Stimulated activated CD8-positive, alpha-beta memory T cell treated with anti-CD3 and anti-CD28 coated beads, Interleukin-7, amount 100 ng/mL, for 24 hours (primary cell): ENCODE measurements around the gene FGFRL1.
"Not testable (repeated sequence)": the region's sequence is repeated elsewhere in the genome, so short reads cannot be mapped to it uniquely, and the experiment has no call there.

ENCODE experiments used
- DNase-seq: peaks from one replicate; pipeline ENCODE4 v3.0.0-alpha.2; 2020; ENCODE audit warnings: low read depth

The FGFRL1 gene

DNA sequence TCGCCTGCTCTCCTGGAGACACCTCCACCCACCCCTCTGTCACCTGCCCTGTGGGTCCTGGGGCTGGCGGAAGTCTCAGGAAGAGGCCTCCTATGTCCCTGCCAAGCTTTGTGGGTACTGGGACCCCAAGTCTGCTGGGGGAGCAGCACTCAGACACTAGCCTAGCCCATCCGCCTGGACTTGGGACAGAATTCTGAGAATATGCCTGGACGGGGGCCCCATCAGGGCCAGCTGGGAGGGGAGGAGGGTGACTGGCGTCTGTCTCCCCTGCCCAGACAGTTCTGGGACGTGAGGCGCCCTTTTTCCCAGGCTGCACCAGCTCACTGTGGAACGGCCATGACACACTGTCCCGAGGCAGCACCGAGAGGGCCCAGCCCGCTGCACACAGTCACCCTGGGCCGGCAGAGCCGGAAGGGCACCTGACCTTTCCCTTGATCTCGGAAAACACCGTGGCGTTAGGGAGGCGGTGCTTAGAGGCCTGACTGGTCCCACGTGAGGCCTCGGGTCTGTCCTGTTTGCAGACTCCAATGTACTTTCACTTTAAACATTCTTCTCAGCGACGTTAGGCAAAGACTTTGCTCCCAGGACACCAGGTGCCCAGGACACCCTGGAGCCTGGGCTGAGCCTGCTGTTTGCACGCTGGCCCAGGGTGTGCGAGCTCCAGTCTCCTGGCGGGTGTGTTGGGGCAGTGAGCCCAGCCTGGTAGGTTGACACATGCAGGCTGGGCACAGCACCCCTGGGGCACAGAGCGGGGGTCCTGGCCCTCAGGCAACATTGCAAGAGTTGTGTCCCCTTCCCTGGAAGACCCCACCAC is 18.9 kb upstream of the FGFRL1 start:
- DNase-seq, result no peak

DNA sequence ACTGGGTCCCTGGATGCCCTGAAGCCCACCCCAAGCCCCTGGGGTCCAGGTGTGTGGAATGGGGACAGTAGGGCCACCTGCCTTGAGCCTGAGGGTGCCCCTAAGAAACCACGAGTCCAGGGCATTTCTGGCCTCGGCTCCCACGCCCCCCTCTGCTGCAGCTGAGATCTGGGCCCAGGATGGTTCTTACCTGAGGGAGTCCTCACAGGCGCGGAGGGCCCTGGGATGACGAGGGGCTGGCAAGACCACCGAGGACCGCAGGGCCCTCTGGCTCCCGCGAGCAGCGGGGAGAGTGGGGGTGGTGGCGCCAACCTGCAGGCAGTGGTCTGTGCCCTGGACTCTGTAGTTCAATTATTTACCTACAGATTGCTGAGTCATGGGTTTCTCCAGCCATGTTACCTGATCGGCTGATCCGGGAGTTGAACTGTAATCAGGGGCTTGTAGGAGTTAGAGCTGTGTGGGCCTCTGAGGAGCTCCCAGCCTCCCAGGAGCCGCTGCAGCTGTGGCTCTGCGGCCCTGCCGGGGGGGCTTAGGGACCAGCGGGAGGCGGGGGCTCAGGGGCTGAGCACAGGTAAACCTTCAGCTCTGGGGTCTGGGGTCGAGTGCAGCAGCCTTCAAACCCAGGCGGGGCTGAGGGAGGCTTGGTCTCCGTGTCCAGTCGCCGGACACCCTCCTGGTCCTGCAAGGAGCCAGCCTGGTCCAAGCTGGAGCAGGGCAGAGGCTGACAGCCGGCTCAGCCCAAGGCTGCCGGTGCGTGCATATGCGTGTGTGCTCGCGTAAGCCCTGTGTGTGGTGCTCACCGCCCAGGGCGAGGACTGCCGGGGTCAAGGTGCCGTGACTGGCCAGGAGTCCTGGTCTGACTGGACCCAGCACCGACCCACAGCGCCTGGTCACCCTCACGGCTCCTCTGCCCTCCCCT is 18.1 kb upstream of the FGFRL1 start, which contains the start of gene SLC26A1:
SLC26A1 (minus strand) TSS at position 294 of the 919 bp plus-strand sequence. CDS start 1,701 bp downstream, outside the sequence.
- no peak for DNase-seq

DNA sequence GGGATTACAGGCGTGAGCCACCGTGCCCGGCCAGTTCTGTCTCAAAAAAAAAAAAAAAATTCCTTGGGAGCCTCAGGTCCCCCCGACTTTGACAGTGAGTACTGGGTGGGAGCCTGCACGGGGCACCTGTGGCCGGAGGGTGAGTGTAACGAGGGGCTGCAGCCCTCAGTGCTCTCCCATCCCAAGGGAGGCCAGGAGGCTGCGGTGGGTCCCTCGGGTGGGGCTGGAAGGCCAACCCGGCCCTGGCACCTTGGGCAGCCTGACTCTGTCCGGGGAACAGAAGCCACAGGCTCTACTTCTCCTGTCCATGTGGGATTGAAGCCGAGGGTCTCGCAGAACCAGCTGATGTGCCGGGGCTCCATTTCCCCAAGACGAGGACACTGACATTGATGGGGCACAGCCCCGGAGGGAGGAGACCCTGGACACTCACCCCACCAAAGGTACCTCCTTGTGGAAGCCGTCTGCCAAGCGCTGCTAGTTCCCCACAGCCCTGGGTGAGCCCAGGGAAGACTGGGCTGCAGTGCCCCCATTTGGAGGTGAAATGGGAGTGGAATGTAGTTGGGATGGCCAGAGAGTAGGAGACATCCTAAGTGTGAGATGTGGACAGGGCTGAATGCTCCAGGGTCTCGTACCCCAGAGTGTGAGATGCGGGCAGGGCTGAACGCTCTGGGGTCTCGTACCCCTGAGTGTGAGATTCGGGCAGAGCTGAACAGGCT is 16.0 kb upstream of the FGFRL1 start:
- DNase-seq, result no peak

DNA sequence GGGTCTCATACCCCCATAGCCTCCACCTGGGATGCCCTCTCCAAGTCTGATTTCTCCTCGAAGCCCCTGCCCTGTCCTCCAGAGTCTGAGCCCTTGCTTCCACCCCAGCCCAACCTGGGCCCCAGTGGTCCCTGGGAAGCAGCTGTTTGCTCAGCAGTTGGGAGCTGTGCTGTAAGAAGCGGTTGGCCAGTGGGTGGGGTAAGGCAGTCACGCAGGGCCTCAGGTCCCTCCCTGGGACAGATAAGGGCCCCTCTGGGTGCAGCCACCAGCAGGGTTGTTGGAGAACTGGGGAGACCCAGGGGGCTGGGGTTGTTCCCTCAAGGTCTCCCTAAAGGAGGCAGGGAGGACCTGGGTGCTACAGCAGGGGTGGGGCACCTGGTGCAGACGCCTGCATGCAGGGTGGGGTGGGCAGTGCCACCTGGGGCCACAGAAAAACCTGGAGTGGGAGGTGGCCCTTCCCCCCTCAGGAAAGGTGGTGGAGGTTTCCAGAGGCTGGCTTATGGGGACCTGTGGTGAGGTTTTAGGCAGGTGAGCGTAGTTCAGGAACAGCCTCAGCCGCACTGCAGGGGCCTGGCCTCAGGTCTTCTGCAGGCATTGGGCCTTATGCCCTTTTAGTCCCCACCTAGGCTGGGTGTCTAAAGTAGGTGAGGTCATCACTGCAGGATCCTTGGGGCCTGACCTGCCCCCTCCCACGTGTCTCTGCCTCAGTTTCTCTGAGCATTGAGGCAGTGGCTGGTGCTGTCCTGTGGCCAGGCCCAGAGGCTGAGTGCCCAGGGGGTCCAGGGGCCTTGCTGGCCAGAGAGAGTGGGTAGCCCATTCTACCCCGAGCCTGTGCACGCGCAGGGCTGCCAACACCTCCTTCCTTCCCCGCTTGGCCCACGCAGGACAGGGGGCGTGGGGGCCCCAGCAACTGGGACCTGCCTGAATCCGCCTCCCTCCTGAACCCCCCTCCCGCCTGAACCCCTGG is 15.1 kb upstream of the FGFRL1 start:
- no peak for DNase-seq

DNA sequence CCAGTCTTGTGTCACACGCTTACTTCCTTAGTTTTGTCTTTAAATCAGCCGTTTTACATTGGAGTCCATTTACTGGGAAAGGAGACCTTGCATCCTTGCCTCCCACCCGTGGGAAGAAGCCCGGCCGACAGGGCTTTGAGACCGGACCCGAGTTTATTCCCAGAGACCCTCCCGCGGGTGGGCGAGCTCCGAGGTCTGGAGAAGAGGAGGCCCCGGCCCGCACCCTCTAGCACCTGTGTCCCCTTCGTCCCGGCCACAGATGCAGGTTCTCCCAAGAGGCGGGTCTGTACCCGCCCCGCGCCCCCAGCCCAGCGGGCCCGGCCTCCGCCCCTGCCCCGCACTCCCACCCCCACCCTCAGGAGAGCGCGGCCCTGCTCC is 14.4 kb upstream of the FGFRL1 start:
- DNase-seq, result no peak

DNA sequence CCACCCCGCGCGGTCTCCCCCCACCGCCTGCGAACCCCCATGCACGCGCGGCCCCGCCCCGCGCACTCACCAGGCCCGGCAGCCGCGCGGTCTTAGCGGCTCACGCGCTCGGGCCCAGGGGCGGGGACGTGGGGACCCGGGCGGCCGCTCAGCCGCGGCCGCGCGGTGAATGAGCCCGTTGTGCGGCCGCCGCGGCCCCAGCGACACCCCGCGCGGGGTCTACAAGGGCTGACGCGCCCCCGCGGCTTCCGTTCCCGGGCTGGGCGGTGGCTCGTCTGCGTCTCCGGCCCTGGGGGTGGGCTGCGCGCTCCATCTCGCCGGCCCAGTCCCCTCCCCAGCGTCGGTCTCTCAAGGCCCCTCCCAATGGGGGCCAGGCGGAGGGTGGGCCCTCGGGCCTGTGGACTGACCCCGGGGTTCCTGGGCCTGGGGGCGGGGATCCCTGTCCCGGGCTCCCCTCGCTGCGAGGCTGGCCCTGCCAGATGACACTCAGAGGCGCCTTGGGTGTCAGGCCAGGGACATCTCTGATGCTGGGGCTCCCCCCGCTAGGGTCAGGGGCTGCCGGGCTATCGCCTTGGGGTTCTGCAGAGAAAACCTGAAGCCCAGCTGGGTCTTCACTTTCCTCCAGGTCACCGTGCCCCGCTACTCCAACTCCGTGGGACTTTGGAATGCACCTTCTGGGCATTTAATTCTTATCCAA is 13.9 kb upstream of the FGFRL1 start:
- DNase-seq, result no peak

DNA sequence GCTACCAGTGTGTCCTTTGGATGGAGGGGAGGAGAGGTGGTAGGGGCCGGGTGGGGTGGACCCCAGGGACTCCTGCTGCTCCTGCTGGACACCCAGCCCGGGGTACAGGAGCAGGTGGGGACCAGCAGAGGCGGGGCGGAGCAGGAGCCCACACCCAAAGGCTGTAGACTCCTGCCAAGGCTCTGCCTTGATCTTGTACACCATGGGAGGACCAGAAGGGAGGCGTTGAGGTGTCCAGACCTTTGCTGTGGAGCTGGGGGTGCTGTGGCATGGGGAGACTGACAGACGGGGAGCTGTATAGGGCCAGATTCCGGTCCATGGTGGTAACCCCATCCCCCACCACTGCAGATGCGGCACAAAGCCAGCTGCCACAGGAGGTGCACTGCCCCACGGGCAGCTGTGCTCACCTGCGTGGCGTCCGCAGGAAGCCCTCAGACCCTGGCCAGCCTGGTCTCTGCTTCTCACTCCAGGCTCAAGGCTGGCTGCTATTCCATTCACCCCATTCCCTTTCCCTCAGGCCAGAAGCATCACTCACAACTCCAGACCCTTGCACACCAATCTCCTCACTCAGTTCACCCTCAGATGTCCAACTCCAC is 13.2 kb upstream of the FGFRL1 start:
- DNase-seq, result no peak

DNA sequence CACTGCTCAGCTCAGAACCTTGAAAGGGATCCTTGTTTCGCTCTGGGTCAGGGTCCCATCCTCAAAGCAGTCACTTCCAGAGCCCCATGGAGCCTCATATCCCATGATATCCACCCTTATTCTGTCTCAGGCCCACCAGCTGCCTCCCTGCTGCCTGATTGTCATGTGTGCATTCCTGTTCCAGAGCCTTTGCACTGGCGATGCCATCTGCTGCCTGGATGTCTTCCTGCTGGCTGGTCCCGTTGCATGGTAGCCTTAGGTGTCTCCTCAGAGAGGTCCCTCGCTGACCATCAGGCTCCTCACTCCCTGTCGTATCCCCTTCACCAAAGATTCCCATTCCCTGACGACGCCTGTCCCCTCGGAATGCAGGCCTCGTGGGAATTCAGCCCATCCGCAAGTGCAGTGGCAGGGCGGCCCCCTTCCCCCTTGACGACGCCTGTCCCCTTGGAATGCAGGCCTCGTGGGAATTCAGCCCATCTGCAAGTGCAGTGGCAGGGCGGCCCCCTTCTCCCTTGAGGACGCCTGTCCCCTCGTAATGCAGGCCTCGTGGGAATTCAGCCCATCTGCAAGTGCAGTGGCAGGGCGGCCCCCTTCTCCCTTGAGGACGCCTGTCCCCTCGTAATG is 12.1 kb upstream of the FGFRL1 start:
- DNase-seq, result not testable (repeated sequence)

DNA sequence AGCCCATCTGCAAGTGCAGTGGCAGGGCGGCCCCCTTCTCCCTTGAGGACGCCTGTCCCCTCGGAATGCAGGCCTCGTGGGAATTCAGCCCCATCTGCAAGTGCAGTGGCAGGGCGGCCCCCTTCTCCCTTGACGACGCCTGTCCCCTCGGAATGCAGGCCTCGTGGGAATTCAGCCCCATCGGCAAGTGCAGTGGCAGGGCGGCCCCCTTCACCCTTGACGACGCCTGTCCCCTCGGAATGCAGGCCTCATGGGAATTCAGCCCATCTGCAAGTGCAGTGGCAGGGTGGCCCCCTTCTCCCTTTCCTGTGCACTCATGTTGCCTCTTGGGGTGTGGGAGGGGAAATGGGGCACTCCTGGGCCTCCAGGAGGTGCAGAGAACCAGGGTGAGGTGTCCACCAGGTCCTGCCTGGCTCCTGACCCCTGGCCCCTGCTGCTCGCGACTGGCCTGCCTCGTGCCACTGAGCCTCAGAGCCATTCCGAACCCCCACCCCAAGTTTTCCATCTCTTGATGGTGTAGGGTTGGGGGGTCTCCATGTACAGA is 11.5 kb upstream of the FGFRL1 start:
- no peak for DNase-seq

DNA sequence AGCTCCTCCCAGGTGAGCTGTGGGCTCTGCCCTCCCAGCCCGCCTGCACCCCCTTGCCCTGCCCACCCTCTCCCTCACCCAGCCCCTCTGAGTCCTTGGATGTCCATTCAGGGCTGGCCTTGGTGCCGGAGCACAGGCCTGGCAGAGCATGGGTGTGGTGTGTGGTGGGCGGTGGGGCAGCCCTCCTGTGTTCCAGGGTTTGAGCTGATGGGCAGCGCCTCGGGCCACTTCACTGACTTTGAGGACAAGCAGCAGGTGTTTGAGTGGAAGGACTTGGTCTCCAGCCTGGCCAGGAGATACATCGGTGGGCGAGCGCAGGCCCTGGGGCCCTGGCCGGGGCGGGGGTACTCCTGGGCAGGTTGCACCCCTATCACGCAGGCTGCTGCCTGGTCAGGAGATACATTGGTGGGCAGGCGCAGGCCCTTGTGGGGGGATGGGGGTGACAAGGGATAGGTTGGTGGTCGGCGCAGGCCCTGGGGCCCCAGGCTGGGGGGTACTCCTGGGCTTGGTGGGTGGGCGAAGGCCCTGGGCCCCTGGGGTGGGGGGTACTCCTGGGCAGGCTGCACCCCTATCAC is 10.7 kb upstream of the FGFRL1 start:
- no peak for DNase-seq

DNA sequence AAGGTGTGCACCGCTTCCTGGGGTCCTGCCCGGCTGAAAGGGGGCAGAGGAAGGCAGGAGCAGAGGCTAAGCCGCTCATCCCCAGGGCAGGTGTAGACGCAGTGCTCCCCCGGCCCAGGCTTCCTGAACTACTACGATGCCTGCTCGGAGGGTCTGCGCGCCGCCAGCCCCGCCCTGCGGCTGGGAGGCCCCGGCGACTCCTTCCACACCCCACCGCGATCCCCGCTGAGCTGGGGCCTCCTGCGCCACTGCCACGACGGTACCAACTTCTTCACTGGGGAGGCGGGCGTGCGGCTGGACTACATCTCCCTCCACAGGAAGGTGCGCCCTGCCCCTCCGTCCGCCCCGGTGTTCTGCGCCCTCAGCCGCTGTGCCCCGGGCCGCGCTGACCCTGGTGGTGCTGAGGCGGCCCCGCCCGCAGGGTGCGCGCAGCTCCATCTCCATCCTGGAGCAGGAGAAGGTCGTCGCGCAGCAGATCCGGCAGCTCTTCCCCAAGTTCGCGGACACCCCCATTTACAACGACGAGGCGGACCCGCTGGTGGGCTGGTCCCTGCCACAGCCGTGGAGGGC is 9.8 kb upstream of the FGFRL1 start:
- no peak for DNase-seq

DNA sequence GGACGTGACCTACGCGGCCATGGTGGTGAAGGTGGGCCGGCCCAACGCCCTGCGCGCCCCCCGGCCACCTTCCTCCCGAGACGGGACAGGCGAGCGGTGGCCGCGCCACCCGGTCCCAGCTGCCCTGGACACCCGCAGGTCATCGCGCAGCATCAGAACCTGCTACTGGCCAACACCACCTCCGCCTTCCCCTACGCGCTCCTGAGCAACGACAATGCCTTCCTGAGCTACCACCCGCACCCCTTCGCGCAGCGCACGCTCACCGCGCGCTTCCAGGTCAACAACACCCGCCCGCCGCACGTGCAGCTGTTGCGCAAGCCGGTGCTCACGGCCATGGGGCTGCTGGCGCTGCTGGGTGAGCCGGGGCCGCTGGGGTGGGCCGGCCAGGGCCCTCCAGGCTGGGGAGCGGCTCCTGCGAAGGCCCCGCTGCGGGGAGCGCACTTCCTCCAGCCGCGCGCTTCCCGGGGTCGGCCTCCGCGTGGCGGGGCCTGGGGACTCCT is 9.2 kb upstream of the FGFRL1 start:
- DNase-seq, result no peak

DNA sequence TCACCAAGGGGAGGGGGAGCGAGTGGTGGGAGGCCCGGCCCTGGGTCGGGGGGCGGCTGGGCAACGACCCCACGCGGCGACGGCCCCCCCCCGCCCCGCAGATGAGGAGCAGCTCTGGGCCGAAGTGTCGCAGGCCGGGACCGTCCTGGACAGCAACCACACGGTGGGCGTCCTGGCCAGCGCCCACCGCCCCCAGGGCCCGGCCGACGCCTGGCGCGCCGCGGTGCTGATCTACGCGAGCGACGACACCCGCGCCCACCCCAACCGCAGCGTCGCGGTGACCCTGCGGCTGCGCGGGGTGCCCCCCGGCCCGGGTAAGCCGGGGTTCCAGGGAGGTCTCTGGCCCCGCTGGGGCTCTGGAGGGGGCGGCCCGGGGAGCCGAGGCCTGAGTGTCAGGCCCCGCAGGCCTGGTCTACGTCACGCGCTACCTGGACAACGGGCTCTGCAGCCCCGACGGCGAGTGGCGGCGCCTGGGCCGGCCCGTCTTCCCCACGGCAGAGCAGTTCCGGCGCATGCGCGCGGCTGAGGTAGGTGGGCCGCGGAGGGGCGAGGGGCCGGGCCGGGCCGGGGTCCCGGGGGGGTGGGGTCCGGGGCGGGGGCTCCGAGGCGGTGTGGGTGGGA is 8.7 kb upstream of the FGFRL1 start:
- no peak for DNase-seq

DNA sequence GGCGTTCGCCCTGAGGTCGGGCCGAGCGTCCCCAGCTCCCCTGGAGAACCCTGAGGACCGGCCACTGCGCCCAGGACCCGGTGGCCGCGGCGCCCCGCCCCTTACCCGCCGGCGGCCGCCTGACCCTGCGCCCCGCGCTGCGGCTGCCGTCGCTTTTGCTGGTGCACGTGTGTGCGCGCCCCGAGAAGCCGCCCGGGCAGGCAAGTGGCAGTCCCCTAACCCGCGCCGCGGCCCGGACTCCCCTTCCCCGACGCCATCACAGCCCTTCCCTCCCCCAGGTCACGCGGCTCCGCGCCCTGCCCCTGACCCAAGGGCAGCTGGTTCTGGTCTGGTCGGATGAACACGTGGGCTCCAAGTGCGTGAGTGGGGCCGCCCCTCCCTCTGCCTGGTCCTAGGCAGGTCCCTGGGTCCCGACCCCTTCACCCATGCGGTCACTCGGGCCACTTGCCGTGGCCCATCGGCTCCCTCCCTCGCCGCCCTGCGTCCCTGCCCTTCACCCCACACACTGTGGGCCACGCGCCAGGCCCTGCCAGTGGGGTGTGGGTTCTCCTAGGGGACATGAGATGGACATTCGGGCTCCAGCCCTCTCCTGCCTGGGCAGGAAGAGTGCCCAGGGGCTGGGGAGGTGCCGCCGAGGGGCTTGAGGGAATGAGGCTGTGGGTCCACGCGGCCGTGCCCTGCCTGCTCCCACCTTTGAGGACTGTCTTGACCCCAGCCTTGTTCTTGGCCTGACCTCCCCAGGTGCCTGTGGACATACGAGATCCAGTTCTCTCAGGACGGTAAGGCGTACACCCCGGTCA is 8.0 kb upstream of the FGFRL1 start:
- DNase-seq, result no peak

DNA sequence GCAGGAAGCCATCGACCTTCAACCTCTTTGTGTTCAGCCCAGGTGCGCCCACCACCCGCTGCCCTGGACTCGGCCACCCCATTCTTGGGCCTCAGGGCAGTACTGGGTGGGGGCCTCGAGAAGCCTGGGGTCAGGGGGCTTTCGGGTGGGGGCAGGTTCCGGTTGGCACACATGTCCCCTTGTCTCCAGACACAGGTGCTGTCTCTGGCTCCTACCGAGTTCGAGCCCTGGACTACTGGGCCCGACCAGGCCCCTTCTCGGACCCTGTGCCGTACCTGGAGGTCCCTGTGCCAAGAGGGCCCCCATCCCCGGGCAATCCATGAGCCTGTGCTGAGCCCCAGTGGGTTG is 7.4 kb upstream of the FGFRL1 start:
- no peak for DNase-seq

DNA sequence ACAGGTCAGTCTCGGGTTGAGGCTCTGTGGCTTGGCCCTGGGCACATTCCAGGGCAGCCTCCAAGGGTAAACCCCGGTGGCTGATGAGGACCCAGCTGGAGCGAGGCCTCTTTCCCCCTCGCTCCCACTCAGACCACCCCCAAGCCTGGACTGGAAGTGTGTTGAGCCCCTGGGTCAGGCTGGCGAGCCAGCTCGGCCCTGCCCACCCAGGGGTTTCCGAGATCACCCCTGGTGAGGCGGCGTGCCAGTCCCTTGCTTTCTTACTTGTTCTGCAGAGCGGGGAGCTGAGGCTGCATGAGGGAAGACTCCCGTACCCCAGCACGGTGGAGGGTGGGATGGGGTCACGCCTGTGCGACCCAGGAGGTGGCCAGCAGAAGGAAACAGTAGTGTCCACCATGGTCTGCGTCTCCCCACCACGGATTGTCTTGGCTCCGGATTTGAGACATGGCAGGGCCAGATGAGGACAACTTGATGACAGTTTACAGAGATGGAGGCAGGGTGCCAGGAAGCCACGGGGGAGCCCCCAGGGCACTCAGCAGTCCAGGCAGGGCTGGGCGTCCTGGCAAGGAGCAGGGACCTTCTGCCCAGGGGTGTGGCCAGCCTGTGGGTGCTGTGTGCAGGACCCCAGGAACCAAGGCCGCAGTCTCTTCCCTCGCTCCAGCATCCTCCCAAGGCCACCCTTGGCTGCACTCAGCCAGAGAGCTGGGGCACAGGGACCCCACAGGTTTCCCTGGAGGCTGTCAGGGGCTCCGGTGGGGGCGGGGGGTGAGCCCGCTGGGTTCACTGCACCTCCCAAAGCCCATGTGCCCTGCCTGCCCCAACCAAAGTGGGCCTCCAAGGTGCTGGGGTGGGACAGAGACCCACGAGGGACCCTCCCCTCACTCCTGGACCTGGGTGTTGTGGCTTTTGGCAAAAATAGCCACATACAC is 6.6 kb upstream of the FGFRL1 start:
- no peak for DNase-seq
